Transverse colon (tissue), 4 donors: ENCODE data around the gene JAKMIP1. TPM values are rescaled to one million over a fixed set of nuclear protein-coding genes. Genes with fewer than 3 reads are reported as not detected.

ENCODE experiments used
- DNase-seq: peaks from one replicate; pipeline ENCODE4 v3.0.0-alpha.2; 2019
- H3K27ac ChIP-seq, 4 donors: fragments of 200-600 bp; sonication (generic); 2 replicates each; pipeline ENCODE4 v1.5.1; 2016 to 2018; ENCODE audit warnings: inconsistent platforms in 4 of 4
- H3K27me3 ChIP-seq: fragments of 200-600 bp; sonication (generic); 2 replicates; pipeline ENCODE4 v1.5.1; 2017; ENCODE audit warnings: inconsistent platforms
- H3K36me3 ChIP-seq, 4 donors: fragments of 200-600 bp; sonication (generic); 2 replicates each; pipeline ENCODE4 v1.5.1; 2017 to 2019; ENCODE audit warnings: inconsistent platforms in 4 of 4
- H3K4me1 ChIP-seq, 4 donors: fragments of 200-600 bp; sonication (generic); 2 replicates each; pipeline ENCODE4 v1.5.1; 2017 to 2020; ENCODE audit warnings: inconsistent platforms in 4 of 4
- H3K4me3 ChIP-seq, 4 donors: fragments of 200-600 bp; sonication (generic); 1 replicate in 1 of 4; 2 replicates in 3 of 4; pipeline versions ENCODE4 v1.5.1 to v1.6.1; 2017 to 2019; ENCODE audit warnings: inconsistent platforms in 4 of 4
- H3K9me3 ChIP-seq, 2 donors: fragments of 200-600 bp; sonication (generic); 2 replicates each; pipeline ENCODE4 v1.5.1; 2017 to 2019; ENCODE audit warnings: inconsistent platforms in 2 of 2
- CTCF ChIP-seq, 5 experiments: fragments of 200-600 bp in 3 of 5; fragments of 450-650 bp in 2 of 5; sonication (generic) in 3 of 5; IDR thresholded peaks; 1 replicate in 2 of 5; 2 replicates in 3 of 5; pipeline ENCODE4 v1.5.1; 2016 to 2017; ENCODE audit warnings: antibody characterized with exemption in 5 of 5, inconsistent platforms in 3 of 5, mild to moderate bottlenecking in 2 of 5, moderate library complexity in 1 of 5
- EP300 ChIP-seq: sonication (generic); formaldehyde crosslinking; IDR thresholded peaks from one replicate; pipeline ENCODE4 v1.6.1; 2017; ENCODE audit warnings: antibody characterized with exemption, low read depth
- POLR2A ChIP-seq: fragments of 450-650 bp; IDR thresholded peaks from one replicate; pipeline ENCODE4 v1.6.1; 2016; ENCODE audit warnings: antibody characterized with exemption, mild to moderate bottlenecking, moderate library complexity
- POLR2AphosphoS5 ChIP-seq, 3 donors: sonication (generic); formaldehyde crosslinking; IDR thresholded peaks; one replicate each; pipeline ENCODE4 v1.6.1; 2016; ENCODE audit warnings: antibody characterized with exemption in 3 of 3
- WGBS, 2 donors: methylation state at CpG; one replicate each; pipeline ENCODE4 v1.1.5; 2018; ENCODE audit warnings: low coverage in 1 of 2; 5-methylcytosine and 5-hydroxymethylcytosine counted together
- in situ Hi-C, 4 donors: fragments of 200-750 bp; cut with MboI; loops; one replicate each; pipeline versions ENCODE4 v1.15.0 to v1.15.1; 2017; ENCODE audit warnings: low sequenced_read_pairs in 3 of 4, low pct_ligation_motif_present in 1 of 4, low pct_unique_long_range_greater_than_20kb in 1 of 4
- intact Hi-C: fragments of 100-400 bp; cut with DNase I; formaldehyde crosslinking; loops from one replicate; pipeline ENCODE4 v1.15.1; 2023; ENCODE audit warnings: low total_unique reads
- total RNA-seq, 4 donors: library from RNA; depleted of rRNA; stranded (reverse); fragments of >200 nt; gene quantifications; one replicate each; pipeline ENCODE4 v1.1.0, GENCODE V29; 2016

The JAKMIP1 gene
- total RNA-seq, 4 donors from 2014 or later: 1.2 to 1.7 TPM; not detected in 2

GRCh38 chr4:6095897-6096296 lies 104.5 kb downstream of the JAKMIP1 start:
- intact Hi-C loops (no loop called here), in situ Hi-C loops (no loop called here)
- Histone ChIP-seq H3K27ac (no peak overlapping the region), H3K9me3 (no peaks in the 10 kb centered on the region), H3K4me3 (no peak overlapping the region), H3K4me1 (no peaks in the 10 kb centered on the region), H3K27me3 (no peaks in the 10 kb centered on the region), H3K36me3 (no peaks in the 10 kb centered on the region)
- WGBS, 2 donors: 65 to 89% methylated on average over 6 of the region's 6 CpGs
- TF ChIP-seq POLR2A (no peak), POLR2AphosphoS5 (IDR thresholded peaks at IDR 0.05) (no peak), EP300 (no peak), CTCF (IDR thresholded peaks at IDR 0.05) (no peak)
- DNase-seq: no peak

- Histone ChIP-seq H3K9me3 (no peaks in the 10 kb centered on the region), H3K36me3 (no peaks in the 10 kb centered on the region), H3K4me3 (no peak overlapping the region), H3K27me3 (no peaks in the 10 kb centered on the region), H3K27ac (no peak overlapping the region), H3K4me1 (no peaks in the 10 kb centered on the region)
- no peak for TF ChIP-seq EP300
- no peak for TF ChIP-seq POLR2A
- no peak for TF ChIP-seq POLR2AphosphoS5 (IDR thresholded peaks at IDR 0.05)
- no peak for TF ChIP-seq CTCF (IDR thresholded peaks at IDR 0.05)
- in situ Hi-C loops (no loop called here), intact Hi-C loops (no loop called here)
- no peak for DNase-seq
- 37 to 47% methylated on average over 8 of the region's 8 CpGs for WGBS, 2 donors
These were observed 105.2 kb downstream of the JAKMIP1 start for GRCh38 chr4:6095023-6095752.

- DNase-seq: no peak
- H3K36me3 ChIP-seq: no peaks in the 10 kb centered on the region
- no peak overlapping the region for H3K27ac ChIP-seq
- TF ChIP-seq POLR2AphosphoS5 (IDR thresholded peaks at IDR 0.05): no peak
- TF ChIP-seq POLR2A: no peak
- TF ChIP-seq CTCF (IDR thresholded peaks at IDR 0.05): no peak
- TF ChIP-seq EP300: no peak
- no peak overlapping the region for H3K4me3 ChIP-seq
- intact Hi-C loops: no loop called here
- H3K9me3 ChIP-seq: no peaks in the 10 kb centered on the region
- in situ Hi-C loops: no loop called here
- 79% methylated on average over 6 of the region's 6 CpGs; no CpG with 5 or more reads in 1 of the 2 donors for WGBS, 2 donors
- H3K4me1 ChIP-seq: no peaks in the 10 kb centered on the region
- H3K27me3 ChIP-seq: no peaks in the 10 kb centered on the region
These were observed 106.7 kb downstream of the JAKMIP1 start for GRCh38 chr4:6093671-6094070.

GRCh38 chr4:6092971-6093370 lies 107.4 kb downstream of the JAKMIP1 start:
- DNase-seq: no peak
- TF ChIP-seq CTCF (IDR thresholded peaks at IDR 0.05): no peak
- in situ Hi-C loops: no loop called here
- 79% methylated on average over 3 of the region's 3 CpGs; no CpG with 5 or more reads in 1 of the 2 donors for WGBS, 2 donors
- H3K27me3 ChIP-seq: no peaks in the 10 kb centered on the region
- H3K9me3 ChIP-seq: no peaks in the 10 kb centered on the region
- no peaks in the 10 kb centered on the region for H3K36me3 ChIP-seq
- H3K4me1 ChIP-seq: no peaks in the 10 kb centered on the region
- no peak overlapping the region for H3K27ac ChIP-seq
- H3K4me3 ChIP-seq: no peak overlapping the region
- intact Hi-C loops: no loop called here
